HG03066 (cell line): Measurements from ENCODE around the gene GRB10.

Experiments
- ATAC-seq: cut with Tn5 transposase; IDR thresholded peaks from one replicate; pipeline ENCODE4 v1.9.1; 2021; ENCODE audit warnings: low read depth; ENCODE audit not compliant: unreplicated experiment

GRB10 gene

DNA sequence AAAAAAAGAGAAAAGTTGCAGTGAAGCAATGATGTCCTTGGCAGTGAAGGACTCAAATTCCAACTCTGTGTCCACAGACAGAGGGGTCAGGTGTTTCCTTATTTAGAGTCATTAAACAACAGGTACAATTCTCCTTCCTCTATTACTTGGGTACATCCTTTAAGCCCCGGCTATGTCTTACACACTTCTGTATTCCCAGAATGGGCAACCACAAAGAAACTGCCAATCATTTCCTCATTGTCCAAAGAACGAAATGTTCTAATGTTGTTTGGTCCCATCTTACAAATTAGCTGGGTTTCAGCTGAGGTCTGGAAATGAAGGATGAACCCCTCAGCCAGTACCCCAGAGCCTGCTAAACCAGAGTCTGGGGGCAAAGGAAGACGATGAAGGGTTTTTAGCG lies 59.5 kb downstream of the GRB10 start:
- no peak for ATAC-seq

DNA sequence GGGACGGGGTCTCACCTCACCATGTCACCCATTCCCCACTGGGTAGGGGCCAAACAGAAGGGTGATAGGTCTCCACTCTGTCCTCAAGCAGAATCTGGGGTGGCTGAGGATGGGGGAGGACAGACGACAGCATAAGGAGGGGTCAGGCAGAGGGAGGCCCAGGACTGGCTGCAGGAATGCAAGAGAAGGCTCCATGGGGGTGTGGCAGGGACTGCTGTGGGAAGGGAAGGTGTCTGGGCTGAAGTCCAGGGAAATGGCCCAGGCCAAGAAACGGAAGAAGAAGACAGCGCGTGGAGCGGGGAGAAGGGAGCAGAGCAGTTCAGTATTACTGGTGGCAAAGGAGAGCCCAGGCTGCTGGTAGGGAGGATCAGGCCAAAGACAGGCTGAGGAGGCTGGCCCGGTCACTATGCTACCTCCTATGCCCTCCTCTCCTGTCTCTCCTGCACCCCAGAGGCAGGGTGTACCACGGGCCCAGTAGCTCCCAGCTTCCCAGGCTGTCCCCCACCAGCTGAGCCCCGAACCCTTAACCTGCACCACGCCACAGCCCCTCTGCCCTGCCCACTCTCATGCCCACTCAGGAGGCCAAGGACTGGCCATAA lies 60.9 kb downstream of the GRB10 start:
- ATAC-seq = no peak

DNA sequence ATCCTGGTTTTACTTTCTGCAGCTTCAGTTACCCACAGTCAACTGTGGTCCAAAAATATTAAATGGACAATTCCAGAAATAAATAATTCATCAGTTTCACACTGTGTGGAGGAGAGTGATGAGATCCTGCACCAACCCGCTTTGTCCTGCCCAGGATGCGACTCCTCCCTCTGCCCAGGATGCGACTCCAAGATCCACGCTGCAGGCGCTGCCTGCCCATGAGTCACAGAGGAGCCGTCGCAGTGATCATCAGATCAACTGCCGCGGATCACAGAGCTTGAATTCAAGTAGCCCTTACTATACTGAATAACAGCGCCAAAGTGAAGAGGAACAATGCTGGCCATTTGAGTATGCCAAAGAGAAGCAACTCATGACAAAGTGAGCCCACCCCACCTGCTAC lies 61.5 kb downstream of the GRB10 start:
- no peak for ATAC-seq

DNA sequence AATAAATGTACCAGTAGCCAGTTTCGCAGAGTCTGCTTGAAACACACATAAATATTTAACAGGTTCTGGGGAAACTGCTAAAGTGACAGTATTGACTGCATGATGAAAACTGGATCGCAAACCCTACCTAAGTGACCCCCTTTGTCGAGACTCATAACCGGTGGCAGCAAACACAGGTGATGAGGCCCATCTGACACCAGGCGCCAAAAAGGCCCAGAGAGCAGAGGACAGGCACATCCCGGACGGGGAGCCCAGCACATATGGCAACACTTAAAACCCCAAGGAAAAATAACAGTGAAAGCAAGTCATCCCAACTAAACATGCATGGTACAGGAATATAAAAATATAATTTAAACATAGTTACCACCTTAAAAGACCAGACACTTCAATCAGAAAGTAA lies 62.4 kb downstream of the GRB10 start:
- ATAC-seq = no peak

DNA sequence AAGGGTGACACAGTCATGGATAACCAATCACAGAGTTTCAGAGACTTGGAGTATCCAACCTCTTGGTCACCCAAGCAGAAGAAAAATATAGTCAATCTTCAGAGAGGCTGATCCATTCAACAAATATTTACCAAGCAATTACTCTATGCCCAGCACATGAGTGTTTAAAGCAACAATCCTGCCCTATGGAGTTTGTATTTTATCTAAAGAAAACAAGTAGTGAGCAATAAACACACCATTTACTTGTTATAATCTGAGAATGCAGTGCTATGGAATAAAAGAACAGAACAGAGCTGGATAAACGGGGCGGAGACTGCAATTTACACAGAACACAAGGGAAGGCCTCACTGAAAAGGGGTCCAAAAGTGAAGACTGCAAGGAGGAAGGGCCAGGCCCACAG lies 63.8 kb downstream of the GRB10 start:
- no peak for ATAC-seq

DNA sequence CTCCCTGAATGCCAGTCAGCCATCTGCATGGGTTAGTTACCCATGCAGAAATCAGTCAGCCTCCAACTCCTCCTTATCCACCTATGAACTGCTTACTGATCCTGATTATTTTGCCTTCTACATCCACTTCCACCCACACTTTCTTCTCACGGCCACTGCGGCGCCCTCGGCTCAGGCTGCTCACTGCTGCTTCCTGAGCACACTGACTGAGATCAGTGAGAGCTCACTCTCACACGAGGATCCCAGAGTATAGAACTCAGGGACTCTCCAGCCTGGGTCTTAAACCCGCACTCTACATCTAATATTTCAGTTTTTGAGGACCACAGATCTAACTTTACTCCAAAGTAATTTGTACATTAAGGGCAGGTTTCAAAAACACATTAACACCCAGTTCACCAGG lies 64.4 kb downstream of the GRB10 start:
- no peak for ATAC-seq

DNA sequence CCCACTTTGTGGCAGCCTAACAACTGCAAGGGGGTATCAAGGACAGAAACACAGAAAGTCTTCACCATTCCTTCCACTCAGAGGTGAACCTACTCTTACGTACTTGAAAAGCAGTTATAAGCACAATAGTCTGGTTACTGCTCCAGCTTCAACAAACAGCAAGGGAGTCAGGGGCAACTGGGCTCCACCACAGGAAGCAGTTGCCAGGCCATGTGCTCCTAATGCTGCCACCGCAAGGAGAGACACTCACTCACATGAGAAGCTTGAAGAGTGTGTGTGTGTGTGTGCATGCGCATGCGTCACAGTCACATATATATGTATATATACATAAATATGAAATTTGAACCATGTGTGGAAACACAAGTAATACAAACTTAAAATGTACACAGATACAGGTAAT lies 65.5 kb downstream of the GRB10 start:
- no peak for ATAC-seq

DNA sequence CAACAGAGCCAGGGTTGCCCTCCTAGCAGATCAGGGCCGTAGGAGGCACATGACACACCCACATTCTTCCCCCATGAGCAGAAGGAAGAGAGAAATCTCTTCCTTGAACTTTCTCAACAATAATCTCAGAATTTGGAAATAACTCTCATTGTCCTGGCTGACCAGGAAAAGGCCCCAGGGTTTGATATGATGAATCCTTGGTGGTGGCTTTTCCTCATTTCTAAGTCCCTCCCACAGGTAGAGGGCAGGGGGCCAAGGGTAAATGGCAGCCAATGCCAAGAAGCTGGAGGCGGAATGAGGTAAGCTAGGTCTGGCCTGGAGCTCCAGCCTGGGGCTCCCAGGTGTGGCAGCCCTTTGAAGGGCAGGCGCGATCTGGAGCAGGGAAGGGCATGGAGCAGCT lies 67.8 kb downstream of the GRB10 start:
- ATAC-seq = no peak

DNA sequence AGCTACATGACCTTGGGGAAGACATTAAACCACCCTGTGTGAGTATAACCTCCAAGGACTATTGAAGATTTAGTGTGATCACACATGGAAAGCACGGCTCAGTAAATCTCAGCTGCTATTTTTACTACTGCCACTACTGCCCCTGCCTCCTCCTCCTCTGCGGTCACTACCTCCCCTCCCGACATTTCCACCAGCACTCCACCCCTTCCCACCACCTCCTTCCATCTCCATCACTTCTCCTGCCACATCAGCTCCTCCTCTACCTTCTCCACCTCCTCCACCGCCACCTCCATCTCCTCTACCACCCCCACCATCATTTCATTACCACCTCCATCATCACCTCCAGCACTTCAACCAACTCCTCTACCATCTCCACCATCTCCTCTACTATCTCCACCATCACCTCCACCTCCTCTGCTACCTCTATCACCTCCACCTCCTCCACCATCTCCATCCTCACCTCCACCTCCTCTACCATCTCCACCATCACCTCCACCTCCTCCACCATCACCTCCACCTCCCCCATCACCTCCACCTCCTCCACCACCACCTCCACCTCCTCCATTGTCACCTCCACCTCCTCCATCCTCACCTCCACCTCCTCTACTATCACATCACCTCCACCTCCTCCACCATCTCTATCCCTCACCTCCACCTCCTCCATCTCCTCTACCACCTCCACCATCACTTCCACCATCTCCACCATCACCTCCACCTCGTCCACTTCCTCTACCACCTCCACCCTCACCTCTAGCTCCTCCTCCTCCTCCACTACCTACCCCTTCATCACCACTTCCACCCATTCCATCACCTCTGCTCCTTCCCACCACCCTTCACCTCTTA lies 69.4 kb downstream of the GRB10 start:
- ATAC-seq = no peak

DNA sequence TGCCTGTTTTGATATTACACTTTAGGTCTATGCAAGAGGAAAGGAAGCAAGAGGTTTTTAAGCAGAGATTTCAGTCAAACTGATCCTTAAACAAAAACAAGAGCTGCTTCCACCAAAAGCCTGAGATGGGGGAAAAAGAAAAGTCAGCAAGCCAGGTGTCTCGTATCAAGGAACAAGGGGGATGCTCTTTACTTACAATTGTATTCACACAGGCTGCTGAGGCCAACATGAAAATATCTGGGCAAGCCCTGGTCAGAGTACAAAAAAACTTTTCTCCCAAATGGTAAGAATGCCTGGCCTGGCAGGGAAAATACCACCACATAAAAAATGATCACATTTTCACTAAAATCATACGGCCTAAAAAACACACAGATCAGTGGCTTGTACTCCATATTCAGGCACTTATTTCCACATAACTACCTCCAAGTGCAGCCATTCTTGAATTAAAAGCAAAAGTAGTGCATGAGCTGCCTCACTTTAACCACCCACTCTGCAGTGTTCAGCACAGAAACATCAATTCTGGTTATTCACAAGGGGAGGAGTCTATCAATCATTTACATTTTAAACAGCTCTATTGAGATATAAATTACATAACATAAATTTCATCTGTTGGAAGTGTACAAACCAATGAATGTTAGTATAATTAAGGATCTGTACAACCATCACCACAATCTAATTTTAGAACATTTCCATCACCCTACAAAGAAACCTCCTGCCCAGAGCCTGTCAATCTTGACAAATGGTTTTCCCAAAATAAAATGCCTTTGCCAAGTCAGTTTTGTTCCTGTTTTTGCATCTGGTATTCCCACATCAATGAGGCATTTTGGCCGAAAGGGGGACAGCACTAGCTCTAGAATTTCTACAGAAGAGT lies 70.2 kb downstream of the GRB10 start:
- no peak for ATAC-seq

DNA sequence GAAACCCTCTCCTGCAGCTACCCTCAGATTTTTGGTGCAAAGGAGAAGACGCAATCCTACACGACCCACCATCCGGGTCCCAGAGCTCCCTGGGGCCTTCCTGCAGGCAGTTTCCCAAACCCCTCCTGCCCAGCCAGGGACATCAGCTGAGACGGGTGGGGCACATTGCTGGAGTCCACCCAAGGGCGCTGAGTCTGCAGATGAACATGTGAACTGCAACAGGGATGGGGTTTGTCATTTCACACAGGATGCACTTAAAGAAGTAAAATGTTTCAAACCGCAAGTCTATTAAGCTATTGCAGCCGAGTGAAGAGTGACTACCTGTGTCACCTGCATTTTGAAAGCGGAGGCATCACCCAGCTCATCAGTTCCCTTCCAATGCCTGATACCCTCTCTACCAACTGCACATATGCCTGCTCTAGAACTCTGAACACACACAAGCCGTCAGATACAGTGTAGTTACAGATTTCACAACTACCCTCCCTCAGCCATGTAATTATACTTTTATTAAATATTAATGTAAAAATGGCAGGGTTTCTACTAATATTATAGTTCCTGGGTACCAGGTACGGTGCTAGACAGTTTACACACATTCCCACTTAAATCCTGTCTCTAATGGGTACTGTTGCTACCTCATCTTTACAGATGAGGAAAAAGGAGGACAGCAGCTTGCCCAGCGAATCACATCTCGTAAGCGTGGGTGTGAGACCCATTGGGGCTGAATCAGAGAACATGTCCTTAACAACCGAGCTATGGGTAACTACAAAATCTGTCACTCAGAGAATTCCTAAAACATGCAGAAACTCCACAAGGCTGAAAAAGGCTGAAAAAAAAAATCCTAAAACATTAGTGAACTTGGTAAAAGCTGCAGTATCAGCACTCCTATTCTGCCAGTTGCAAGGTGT lies 71.2 kb downstream of the GRB10 start:
- ATAC-seq = no peak

DNA sequence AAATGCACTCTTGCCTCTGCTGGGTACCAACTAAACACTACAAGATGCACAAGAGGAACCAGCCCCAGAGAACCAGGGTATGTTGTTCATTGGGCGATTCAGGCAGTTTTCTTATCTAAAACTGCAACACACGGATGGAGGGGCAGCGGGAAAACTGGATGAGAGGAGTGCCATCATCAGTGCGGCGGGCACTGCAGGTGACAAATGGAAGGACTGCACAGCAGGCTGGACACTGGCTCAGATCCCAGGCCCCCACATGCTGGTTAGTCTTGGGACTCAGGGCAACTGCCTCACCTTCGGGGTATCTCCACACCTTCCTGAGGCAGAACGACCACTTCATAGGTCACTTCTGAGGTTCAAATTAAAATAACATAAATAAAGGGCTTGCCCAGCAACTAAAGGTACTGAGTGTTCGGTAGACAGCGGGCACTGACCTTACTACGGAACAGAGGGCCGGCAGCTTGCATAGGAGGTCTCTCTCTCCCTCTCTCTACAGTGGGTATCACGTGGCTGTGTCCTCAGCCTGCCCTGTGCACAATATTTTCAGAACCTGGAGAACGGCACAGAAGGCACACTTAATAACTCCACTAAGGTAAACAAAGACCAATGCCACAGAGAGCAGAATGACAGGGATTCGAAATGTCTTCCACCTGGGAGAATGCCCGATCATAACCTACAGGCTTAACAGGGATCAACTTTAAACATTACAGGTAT lies 72.1 kb downstream of the GRB10 start:
- no peak for ATAC-seq

DNA sequence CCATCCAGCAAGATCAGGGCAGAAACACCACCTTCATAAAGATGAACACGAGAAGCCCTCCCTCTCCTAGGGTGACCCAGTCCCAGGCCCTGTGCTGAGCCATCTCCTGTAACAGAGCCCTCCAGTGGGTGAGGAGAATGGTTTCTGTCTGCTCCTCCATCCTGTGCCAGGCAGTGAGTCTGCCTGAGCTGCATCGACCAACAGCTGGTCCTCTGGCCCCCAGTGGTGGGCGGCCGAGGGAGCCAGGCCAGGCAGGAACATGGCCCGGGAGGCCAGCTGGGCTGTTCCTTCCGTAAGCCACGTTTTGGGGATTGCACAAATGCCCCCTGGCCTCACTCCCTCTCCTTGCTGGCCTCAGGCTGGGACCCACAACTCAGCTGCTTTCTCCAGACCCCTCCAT lies 73.5 kb downstream of the GRB10 start:
- no peak for ATAC-seq

DNA sequence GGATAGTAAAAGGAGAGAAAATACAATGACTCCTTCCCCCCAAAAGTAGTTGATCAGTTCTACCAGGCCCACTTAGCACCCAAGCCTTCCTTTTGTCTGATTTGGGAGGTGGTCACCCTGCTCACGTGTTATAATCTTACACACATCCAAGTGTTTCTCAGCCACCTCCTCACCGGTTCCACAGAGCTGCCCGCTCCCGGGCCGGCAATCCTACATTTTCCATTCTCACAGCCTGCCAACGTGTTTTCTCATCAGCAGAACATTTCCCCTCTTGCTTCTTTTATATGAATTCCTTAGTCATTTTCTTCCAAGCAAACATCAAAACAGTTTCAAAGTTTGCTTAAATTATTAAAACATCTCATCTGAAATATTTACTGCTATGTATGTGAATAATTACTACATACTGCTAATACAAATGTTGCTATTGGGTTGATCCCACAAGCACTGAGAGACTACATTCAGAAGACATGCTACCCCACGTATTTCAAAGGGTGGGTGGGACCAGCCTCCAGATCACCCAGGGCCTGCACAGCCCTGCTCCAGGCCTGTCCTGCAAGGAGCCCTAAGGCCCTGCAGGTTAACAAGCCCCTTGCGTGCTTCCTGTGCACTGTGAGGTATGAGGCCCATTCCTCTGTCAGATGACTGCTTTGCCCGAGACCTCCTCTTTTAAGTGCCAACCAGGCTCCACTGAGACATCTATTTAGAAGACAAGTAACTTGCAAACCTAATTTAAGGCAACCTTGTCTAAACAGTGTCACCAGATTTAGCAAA lies 75.3 kb downstream of the GRB10 start:
- ATAC-seq = no peak

DNA sequence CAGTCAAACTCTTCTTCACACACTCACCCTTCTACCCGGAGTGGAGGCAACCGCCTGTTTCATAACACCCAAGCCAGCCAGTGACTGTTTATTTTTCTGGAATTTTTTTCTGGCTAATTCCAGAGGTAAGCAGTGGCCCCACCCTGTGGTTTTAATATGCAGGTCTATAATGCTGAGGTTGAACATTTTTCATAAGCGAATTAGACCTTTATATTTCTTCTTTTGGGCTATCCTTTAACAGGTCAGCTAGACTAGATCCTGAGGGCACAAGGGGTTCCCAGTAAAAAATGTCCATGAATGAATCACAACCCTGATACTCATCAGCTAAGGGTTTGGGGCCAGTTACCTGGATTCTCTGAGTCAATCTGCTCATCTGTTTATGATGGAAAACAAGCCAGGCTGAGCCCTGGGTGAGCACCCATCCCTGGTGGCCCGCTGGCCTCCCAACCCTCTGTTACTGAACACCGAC lies 76.2 kb downstream of the GRB10 start:
- no peak for ATAC-seq

DNA sequence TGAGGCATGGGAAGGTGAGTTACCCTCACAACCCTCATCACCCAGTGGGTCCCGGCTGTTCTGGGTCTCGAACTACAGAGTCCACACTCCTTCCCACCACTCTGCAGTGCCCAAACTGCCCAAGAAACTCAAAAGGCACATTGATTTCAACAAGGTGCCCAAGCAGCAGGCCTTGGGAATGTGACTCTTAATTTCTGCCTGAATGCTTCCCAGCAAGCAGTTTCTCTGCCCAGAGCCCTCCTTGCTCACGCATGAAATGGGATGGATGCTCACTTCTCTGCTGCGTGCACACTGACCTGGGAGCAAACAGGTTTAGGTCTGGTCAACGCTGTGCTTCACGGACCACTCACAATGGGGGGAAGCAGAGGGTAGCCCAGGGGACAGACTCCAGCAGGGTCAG lies 77.9 kb downstream of the GRB10 start:
- ATAC-seq = no peak

DNA sequence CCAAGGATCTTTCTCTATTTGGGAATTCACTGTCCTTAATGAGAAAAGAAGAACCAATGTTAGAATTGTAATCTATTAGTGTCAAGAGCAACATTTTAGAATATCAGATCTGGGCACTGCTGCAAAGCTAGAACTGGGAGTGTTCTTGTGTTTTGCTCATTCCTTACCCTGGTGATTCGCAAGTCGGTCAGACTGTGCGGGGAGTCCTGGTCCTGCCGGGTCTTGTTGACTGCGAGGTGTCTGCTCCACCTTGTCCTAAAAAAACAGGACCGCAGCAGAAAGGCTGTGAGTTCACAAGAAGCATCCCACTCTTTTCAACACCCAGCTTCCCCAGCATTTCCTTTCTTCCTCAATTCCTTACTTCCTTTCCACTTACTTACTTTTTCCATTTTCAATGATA lies 79.0 kb downstream of the GRB10 start:
- ATAC-seq = no peak

DNA sequence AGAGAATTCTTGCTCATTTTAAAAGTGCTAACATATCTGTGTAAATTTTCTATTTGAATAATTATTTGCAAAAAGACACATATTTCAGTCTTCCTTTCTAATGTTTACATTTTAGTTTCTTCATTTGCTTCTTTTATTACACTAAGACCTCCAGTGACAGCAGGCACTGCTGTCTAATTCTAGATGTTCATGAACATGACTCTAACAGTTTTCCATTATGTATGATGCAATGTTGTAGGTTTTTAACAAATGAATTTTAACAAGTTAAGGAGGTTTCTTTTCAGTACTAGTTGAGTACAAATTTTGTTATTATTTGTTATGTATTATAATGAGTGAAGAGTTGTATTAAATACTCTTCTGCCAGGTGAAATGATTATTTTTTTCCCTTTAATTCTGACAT lies 83.6 kb downstream of the GRB10 start:
- no peak for ATAC-seq

DNA sequence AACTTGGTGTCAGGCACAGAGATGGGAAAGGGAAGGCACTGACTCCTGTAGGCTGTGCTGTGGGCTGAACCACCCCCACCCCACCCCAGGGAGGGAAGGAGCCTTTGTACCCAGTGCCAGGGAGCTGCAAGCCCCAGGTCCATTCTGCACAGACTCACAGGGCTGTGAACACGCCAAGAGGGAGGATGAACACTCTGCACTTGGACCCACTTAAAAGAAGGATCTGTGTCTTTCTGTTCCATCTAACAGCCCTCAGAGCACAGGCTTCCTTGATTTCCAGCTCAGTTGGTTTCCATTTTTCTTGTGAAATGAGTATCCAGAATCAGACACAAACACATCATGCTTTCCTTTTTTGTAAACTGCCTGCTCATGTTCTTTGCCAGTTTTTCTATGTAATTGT lies 84.9 kb downstream of the GRB10 start:
- no peak for ATAC-seq
